22Rv1 (cell line): ENCODE measurements around the gene LOXL1.

ENCODE experiments used
- H3K27ac ChIP-seq: fragments of 450-650 bp; 2 replicates; pipeline ENCODE4 v1.5.1; 2017
- ZFX ChIP-seq: fragments of 450-650 bp; IDR thresholded peaks from 2 replicates; pipeline ENCODE4 v1.6.1; 2017; ENCODE audit warnings: antibody characterized with exemption, borderline replicate concordance
- TF ChIP-seq, protein P1 (sequence below): fragments of 450-650 bp; IDR thresholded peaks from 2 replicates; pipeline ENCODE4 v1.5.1; 2017; ENCODE audit warnings: mild to moderate bottlenecking

Gene LOXL1

DNA sequence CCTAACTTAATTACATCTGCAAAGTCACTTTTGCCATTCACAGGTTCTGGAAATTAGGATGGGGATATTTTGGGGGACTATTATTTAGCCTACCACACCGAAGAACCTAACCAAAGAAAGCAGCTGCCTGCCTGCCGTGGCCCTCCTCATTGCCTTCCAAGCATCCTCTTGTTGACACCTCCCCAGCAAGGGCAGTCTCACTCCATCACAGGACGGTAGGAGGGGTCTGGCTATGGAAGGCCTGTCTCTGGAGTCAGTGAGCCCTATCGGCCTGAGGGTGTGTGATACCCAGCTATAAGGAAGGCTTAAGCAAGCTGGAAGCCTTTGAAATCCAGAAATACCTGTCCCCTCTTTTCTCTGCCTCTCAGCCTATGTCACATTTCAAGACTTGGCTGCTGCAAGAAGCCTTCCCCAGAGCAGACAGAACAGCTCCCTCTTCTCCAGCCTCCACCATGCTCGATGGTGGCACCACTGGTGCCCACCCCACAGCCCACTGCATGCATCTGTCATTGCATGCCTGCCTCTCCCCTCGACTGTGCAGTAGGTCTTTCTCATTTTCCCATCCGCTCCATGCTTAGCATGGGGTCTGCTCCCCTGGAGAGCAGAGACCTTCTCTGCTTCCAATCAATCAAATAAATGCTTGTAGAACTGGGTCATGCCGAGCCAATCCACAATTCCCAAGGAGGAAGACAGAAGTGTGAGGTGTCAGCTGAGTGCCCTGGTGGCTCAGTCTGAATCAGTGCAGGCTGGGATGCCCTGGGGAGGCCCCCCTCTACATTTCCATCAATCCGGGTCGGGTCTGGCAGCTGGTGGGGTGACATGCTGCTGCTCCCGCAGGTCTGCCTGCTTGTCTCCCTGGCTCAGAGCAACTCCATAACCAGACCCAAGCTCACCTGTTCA lies 23.9 kb upstream of the LOXL1 start:
- no peak overlapping the region for H3K27ac ChIP-seq
- no peak for TF ChIP-seq ZFX
- TF ChIP-seq, protein P1, sequence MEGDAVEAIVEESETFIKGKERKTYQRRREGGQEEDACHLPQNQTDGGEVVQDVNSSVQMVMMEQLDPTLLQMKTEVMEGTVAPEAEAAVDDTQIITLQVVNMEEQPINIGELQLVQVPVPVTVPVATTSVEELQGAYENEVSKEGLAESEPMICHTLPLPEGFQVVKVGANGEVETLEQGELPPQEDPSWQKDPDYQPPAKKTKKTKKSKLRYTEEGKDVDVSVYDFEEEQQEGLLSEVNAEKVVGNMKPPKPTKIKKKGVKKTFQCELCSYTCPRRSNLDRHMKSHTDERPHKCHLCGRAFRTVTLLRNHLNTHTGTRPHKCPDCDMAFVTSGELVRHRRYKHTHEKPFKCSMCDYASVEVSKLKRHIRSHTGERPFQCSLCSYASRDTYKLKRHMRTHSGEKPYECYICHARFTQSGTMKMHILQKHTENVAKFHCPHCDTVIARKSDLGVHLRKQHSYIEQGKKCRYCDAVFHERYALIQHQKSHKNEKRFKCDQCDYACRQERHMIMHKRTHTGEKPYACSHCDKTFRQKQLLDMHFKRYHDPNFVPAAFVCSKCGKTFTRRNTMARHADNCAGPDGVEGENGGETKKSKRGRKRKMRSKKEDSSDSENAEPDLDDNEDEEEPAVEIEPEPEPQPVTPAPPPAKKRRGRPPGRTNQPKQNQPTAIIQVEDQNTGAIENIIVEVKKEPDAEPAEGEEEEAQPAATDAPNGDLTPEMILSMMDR, result no peak

DNA sequence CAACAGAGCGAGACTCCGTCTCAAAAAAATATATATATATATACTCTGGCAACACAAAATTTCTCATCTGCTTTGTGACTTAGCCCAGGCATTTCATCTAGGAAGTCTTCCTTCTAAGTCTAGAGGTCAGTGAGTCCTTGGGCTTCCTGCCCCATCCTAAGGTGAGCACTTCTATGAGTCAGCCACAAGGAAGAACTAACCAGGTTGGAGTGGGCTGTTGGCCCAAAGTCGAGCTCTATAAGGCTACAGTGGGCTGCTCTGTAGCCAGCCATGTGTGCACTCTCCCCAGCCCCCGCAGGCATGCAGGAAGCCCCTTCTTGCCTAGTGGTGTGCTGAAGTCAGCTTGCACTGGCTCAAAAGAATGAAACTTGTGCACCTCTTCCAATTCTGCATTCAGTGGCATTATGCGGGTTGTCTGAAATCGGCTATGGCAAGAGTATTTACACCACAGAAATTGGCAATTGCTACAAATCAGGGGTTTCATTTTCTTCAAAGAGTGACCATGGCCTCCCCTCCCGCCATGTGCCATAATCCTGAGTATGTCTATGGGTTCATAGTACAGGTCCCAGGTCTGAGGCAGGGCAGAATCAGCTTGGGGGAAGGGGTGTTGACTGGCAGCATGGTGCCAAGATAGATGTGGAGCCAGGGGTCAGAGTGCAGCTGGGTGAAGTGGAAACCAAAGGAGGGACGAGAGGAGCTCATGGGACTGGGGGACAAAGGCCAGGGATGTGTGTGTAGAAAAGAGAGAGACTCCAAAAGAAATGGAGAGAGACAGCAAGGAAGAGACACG lies 22.0 kb upstream of the LOXL1 start:
- no peak overlapping the region for H3K27ac ChIP-seq
- TF ChIP-seq ZFX, result no peak
- TF ChIP-seq, protein P1, result no peak

DNA sequence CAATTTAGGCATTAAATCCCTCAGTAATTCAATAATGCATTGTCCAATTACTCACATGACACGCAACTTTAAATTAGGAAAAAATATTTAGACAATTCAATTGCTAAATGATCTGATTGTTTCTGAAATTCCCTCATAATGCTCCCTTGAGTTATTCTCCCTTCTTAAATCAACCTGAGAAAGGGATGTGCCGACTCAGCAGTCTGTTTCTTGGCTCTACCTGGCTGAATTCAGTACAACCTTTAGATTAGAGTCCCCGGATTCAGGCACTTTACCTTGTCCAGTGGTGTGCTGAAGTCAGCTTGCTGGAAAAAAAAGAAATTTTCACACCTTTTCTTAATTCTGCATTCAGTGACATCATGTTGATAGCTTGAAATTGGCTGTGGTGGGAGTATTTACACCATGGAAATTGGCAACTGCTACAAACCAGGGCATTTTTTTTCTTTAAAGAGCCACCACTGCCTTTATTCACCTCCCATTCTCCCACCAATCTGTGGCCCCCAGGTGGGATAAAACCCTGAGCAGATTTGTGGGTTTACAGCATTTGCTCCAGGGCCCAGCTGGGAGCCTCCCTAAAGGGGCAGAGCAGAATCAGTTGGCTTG lies 20.9 kb upstream of the LOXL1 start:
- TF ChIP-seq, protein P1, result no peak
- no peak for TF ChIP-seq ZFX
- no peak overlapping the region for H3K27ac ChIP-seq

DNA sequence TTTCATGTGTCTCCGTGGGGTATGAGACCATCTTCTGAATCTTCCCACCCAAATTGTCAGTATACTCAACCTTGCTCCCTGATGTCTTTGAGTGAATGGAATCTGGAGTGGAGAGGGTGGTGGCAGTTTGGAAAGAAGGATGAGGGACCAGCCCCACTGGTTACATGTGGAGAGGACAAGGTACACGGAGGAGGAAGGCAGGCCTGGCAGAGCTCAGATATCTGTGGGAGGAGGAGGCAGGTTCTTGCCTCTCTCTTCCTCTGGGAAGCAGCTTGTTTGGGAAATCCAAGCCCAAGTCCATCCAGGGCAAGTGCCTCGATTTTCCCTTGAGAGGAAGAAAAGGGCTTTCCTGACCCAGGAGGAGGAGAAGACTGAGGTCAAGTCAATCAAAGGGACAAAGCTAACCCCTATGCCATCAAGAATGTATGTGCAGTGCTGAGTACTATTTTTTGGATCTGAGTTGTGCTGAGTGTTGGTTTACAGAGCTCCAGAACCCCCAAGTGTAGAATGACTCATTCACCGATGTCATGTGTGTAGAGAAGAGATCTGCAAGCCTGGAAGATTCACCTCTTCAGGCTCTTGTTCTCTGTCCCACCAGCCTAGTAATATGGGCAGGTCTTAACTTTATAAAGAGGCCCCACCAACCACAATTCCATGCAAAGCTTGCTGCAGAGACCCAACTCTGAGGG lies 19.8 kb upstream of the LOXL1 start:
- no peak for TF ChIP-seq ZFX
- TF ChIP-seq, protein P1, result no peak
- H3K27ac ChIP-seq, result no peak overlapping the region

DNA sequence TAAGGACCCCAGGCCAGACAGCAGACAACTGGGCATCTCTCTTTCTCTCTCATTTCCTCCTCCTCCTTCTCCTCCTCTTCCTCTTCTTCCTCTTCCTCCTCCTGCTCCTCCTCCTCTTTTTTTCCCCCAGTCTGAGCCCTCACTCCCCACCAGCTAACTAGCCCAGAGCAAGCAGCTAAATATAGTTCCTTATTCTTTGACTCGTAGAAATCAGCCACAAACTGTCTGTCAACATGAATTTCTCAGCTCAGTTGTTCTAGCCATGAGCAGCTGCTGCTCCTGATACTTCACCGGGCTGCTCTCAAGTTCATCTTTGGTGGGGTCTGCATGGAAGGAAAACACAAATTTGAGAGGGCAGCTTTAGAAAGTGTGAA lies 19.2 kb upstream of the LOXL1 start:
- no peak overlapping the region for H3K27ac ChIP-seq
- TF ChIP-seq, protein P1, result no peak
- TF ChIP-seq ZFX, result no peak

DNA sequence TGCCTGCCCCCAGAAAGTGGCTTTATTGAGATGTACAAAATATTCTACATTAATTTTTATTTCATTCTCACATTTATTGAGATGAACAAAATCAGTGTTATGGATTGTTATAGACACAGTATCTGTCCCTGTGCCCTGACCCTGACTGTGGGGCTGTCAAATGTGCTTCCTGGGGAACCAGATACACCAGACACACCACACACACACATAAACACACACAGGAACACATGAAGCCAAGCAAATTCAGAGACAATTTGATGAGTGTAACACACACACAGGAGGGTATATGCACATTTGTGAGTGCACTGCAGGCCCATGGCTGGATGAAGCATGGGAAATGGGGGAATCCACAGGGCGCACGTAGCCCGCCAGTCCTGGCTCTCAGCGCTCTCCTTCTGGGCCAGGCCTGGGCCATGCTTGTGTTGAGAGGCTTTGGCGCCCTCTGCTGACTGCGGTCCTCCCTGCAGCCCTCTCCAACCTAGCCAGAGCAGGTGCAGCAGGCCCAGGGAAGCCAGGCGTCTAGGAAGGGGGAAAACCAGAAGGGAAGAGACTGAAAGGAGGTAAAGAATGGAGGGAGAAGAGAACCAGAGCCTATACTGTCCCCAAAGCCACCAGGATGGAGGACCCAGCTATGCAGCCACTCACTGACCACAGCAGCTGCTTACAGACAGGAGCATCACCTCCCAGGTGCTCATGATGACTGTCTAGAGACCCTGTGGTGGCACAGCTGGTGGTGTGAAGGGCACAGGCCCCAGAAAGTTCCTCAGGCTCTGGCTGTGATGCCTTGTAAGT lies 18.0 kb upstream of the LOXL1 start:
- TF ChIP-seq ZFX, result no peak
- TF ChIP-seq, protein P1, result peak; percentile 92
- no peak overlapping the region for H3K27ac ChIP-seq
